ENCODE results near the gene PGM2.

Gene PGM2

GRCh38 chr4:37864786-37865185 is 38.3 kb downstream of the PGM2 start:
- no peak for DNase-seq (ENCODE audit: low read depth)

GRCh38 chr4:37865450-37865849 is 39.0 kb downstream of the PGM2 start:
- no peak for DNase-seq (ENCODE audit: low read depth)

DNA sequence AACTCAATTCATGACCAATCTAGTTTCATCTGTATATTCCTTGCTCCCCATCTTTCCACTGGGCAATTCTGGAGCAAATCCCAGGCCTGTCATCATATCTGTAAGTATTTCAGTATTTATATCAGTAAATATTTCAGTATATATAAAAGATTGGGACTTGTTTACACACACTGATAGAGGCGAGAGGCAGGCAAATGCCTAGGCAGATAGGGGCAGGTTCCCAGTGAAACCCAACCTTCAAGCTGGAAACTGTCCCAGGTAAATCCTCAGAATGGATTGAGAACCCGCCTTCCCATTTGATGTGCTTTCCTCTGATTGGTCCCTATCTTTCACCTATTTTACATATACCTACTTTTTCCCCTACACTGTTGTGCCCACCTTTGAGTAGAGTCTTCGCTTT is 40.6 kb downstream of the PGM2 start:
- DNase-seq (ENCODE audit: low read depth), result no peak

DNA sequence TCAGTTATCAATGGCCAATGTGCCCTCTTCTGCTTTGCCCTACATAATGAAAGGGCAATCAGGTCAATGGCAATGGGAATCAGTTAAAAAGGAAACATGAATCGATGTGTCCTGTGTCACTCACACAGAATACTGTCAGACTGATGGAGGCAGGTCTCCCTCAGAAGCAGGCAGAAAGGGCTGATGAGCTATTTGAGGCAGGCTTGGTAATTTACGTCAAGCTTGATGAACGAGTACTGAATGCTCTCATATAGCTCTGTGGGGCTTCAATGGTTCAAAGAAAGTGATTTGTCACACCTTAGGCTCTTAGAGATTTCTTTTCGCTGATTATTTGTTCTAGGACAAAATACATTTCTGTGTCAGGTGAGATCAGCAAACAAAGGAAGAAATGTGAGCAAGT is 41.8 kb downstream of the PGM2 start:
- DNase-seq (ENCODE audit: low read depth), result no peak

DNA sequence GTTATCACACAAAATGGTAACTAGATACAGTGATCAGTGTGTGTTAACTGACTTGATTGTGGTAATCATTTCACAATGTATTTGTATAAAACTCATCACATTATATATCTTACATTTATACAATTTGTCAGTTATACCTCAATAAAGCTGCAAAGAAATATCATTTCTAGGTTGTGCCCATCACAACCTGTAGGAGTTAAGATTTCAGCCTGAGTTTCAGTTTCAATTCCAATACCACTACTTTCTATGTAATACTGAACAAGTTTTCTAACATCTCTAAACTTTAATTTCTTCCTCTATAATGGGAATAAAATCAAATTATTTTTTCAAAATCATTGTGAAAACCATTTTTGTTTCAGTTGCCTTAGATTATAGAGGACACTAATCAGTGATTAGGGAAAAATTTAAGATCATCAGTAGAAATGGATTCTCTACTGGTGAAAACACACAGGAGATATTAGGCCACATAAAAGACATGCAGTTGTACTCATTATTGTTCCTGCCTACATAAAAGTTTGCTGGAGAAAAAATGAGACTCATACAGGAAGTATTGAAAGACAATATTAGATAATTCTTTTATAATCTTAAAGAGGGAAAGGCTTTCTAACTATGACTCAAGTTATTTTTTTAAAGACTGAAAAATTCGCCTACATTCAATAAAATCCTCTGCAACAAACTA is 46.0 kb downstream of the PGM2 start:
- no peak for DNase-seq (ENCODE audit: low read depth)

DNA sequence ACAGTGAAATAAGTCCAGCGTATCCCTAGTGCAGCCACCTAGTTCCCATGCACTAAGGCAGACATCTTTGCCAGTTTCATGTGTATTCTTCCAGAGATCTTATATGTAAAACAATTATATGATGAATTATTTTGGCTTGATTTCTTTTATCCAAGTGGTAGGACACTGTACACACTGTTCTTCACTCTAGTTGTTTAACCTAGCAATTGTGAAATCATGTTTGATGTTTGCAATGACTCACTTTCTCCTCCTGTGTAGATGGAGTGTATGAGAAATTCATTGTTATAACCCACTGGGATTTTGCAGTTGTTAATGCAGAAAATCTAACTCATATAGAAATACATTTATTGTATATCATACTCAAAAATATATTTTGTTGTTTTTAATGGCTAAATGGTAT is 46.9 kb downstream of the PGM2 start:
- DNase-seq (ENCODE audit: low read depth), result no peak

DNA sequence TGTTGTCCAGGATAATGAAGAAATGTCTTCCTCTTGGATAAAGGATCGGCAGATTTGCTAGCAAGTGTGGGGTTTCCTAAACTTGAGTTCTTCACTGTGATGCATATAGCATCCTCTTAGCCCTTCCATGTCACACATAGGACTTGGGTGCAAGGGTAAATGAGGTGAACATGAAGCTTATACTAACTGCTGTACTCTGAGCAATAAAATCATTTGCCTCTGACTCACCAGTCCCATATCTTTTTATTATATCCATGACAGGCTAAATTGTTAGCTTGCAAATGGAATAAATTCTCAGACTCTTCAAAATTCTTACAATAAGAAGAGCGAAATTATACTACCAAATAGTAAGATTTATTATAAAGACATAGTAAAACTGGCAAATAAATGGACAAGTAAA is 49.7 kb downstream of the PGM2 start:
- DNase-seq (ENCODE audit: low read depth), result no peak

- DNase-seq (ENCODE audit: low read depth), result no peak
These were observed 52.9 kb downstream of the PGM2 start for GRCh38 chr4:37879365-37879764.

GRCh38 chr4:37881811-37882210 is 55.3 kb downstream of the PGM2 start:
- no peak for DNase-seq (ENCODE audit: low read depth)

DNA sequence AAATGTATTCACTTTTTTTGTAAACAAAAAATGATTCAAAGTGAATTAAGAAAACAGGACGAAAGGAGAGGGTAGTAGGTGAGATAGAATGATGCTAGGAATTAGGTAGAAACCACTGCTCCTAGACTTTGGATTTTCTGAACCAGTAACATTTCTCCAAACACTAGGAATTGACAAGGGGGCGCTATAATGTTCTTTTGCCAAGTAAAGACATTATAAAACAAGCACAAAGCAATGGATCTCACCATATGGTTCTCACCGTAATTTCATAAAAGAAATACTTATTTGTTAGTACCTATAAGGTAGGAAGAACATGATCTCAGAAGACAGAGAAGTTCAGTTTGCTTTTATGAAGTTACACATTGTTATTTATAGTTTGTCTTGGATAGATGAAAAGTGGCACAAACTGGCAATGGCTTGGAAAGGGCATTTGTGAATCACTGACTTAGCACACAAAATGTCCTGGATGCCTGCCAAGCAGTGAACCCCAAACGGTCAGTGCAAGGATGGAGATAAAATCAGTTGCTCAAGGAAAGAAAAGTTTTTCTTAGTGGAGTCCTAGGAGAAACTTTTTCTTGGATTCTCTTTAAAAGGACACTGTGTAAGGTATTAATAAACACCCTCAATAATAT is 56.3 kb downstream of the PGM2 start:
- no peak for DNase-seq (ENCODE audit: low read depth)

- DNase-seq (ENCODE audit: low read depth), result no peak
These were observed 58.5 kb downstream of the PGM2 start for GRCh38 chr4:37884855-37885487.

DNA sequence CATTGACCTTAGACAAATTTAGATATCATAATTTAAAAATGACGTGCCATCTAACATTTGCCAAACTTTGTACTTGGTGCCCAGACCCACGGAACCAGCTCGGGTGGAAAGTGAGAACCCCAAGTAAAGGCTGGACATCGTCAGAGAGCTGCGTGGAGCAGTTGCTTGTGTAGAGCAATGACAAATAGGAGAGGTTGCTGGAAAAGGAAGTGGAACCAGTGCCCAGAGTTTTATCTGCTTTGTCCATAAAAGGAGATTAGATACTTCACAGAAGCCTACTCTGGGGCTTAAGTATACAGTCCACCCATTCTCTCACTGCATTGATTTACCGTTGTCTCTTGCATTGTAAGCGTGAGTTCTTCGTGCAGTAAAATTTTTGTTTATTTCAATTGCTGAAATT is 59.0 kb downstream of the PGM2 start:
- DNase-seq (ENCODE audit: low read depth), result no peak

DNA sequence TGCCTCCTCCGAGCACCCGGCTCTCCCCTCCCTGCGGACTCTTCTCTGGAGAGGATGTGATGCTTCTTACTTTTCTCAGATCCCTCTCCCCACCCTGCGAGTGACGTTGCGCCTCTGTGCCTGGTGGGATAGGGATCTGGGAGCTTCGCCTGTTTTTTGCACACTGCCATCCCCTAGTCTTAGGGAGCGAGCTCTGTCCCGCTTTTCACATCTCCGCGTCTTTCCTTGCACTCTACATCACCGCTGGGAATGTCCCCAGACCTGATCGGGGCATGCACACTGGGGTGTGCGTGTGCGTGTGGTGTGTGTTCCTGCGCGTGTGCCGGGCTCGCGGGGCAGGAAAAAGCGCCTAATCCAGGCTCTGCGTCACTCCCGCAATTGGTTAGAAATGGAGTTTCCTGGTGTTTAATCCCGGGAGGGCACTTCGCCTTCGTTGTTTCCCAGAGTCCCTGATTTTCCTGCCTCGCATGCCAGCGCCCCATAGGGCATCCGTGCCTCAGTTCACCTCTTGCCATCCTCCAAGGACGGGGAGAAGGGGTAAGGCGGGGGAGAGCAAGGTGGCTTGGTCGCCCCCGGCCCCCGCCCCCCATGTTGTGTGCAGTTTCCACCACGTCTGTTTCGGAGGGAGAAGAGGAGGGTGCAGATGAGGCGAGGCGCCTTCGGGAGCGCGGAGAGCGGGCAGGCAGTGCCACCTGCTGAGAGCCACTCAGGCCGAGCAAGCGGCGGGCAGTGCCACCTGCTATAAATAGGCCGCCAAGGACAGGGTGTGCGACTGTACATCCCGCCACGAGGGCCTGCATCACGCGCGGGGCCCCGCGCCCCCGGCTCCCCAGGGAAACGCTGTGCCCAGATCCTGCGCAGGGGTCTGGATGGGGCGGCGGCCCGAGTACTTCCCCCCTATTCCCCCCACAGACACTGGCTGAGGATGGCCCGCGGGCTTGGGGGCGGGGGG is 63.6 kb downstream of the PGM2 start:
- DNase-seq (ENCODE audit: low read depth), result no peak

- no peak for DNase-seq (ENCODE audit: low read depth)
These were observed 64.3 kb downstream of the PGM2 start, which contains the start of gene TBC1D1 for GRCh38 chr4:37890801-37891259. Gene TBC1D1 (plus strand): TSS chr4:37891084. CDS start chr4:37902096, 11,012 bp downstream.

DNA sequence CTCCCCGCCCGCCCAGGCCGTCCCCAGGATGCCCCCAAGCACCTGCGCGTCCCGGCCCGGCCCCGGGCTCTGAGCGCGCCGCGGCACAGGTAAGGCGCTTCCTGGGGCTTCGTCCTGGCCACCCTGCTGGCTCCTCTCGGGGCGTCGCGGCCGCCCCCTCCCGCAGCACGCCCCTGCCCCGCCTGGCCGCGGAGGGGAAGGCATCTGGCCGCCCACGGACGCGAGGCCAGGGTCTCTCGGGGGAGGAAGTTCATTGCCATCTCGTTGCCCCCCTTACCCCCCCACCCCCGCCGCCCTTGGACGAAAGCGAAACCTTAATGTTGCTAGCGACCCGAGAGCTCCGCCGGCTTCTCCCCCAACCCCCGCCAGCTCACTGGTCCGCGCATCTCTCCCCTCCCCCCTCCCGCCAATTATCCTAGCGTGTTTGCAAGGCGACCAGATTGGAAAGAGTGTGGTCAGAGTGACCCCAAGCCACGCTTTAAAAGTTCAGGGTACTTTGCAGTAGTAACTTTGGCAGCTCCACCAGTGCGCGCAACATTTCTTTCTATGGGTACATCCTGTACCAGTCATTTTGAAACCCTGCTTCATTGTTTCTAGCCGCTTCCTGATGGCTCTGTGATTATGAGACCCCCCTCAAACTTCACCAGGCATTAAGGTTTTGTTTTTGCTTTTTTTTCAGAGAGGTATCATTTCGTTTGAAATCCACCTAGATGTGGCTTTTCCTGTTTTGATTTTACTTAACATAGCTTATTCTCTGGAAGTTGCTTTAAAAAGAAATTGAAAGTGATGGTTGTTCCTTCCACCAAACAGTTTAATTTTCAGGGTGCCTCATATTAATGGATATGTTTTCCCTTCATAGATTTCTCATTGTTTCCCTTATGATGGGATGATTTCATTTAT is 65.0 kb downstream of the PGM2 start:
- no peak for DNase-seq (ENCODE audit: low read depth)

- DNase-seq (ENCODE audit: low read depth), result no peak
These were observed 66.2 kb downstream of the PGM2 start for GRCh38 chr4:37892641-37893040.

GRCh38 chr4:37893164-37893563 is 66.7 kb downstream of the PGM2 start:
- DNase-seq (ENCODE audit: low read depth), result no peak

DNA sequence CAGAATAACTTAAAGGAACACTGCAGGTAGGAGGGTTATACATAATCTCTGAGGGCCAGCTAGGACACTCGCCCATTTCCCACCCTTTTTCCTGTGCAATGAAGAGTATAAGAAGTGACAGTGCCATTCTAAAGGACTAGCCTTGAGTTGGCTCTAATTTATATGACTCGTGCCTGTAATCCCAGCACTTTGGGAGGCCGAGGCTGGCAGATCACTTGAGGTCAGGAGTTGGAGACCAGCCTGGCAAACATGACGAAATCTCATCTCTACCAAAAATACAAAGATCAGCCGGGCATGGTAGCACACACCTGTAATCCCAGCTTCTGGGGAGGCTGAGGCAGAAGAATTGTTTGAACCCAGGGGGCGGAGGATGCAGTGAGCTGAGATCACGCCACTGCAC is 68.8 kb downstream of the PGM2 start:
- no peak for DNase-seq (ENCODE audit: low read depth)

DNA sequence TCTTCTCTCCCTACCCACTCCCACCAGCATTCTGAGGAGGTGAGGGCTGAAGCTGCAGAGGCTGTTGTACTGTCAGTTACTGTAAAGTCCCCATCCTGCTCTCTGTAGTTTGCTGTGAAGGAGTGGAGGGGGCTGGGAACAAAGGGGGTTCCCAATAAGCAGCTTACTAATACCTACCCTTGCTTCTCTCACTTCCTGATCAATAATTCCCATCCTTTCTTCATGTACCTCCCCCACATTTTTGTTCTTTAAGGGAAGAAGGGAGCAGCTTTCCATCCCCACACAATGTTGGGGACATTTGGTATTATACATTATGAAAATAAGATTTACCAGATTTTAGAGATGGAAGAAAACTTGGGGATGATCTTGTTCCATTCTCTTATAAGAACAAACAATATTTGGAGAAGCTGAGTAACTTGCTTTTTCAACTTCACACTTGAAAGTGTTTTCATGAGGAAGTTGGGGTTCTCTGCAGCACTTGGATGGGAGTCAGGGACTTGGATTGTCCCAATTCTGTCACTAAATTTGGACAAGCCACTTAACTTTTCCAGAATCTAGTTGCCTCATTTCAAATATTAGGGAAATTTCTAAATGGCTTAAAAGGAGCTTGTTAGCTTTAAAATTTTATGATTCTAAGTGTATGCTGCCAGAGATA is 69.8 kb downstream of the PGM2 start:
- DNase-seq (ENCODE audit: low read depth), result no peak

GRCh38 chr4:37902212-37902611 is 75.7 kb downstream of the PGM2 start:
- DNase-seq (ENCODE audit: low read depth), result no peak
